ENCODE results near the gene HEXIM1. TPM values are rescaled to one million over a fixed set of nuclear protein-coding genes. Genes with fewer than 3 reads are reported as not detected.
A peak's percentile ranks its signal among the peaks of the same experiment; 100 is the strongest.

The HEXIM1 gene
- total RNA-seq, 1 donor from 2014 or later, result 47.3 TPM

DNA sequence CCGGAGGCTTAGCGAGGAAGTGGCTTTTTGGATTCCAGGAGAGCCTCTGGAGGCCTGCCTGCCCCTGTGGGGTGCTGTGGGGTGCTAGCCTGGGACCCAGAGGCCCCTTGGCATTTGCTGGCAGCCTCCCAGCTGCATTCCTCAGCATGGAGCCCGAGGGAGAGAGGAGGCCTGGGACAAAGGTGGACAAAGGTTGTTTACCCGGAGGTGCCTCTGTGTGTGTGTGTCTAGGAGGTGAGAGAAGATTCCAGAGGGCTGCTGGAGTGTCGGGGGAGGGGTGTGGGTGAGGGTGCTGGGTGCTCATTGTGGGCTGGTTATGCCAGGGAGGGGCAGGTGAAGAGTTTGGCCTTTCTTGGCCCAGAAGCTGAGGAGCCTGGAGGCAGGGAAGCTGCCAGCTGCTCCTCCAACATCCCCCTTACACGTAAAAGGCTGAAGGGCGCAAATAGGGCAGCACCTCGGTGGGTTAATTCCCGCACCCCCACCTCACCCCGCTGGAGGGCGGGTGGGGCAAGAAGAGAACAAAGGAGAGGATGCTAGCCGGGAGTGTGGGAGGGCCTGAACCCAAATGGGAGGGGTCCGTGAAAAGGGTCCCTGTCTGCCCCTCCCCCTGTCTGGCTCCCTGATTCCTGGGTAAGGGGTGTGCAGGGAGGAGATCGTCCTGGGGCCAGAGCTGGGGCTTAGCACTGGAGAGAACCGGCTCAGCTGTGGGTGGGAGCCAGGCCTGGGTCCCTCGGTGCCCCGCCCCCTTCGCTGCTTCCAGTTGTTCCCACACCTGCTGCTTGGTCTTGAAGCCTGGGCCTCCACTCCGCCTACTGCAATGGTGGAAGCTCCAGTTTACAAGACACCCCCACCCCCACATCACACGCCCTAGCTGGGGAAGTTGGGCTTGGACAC, 23.3 kb downstream of the HEXIM1 start:
- H3K27me3 Mint-ChIP-seq, result no peaks in the 10 kb centered on the region
- intact Hi-C loops (cut with micrococcal nuclease), result loop anchor here (1.0 to 2.0 kb wide), 2 partner anchors 23 to 37 kb away; partner anchors contain the start of genes ACBD4 and HEXIM1
- H3K27ac Mint-ChIP-seq, result peak overlapping the region; percentile 84
- H3K9me3 Mint-ChIP-seq, result no peaks in the 10 kb centered on the region
- peaks cover 19% of the 10 kb centered on the region for H3K4me1 Mint-ChIP-seq
- no peak for DNase-seq
- H3K4me3 Mint-ChIP-seq, result peak overlapping the region; percentile 39
- H3K36me3 Mint-ChIP-seq (ENCODE audit: low read depth), result no peaks in the 10 kb centered on the region

DNA sequence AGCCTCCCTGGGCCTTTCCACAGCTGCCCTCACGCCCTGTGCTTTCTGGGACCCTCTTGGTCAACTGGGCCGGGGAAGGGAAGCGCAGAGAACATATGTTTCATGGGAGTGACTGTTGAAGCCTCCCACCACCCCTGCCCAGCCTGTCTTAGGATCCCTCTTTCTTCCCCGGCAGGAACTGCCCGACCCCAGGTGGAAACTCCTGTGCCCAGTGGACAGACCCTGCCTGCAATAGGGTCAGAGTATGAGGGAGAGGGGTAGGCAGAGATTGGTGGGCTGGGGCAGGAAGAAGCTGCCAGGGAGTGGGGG, 23.9 kb downstream of the HEXIM1 start:
- no peaks in the 10 kb centered on the region for H3K36me3 Mint-ChIP-seq (ENCODE audit: low read depth)
- H3K4me3 Mint-ChIP-seq, result peak overlapping the region; percentile 39
- no peak for DNase-seq
- no peaks in the 10 kb centered on the region for H3K9me3 Mint-ChIP-seq
- peak overlapping the region; percentile 84 for H3K27ac Mint-ChIP-seq
- H3K4me1 Mint-ChIP-seq, result peaks cover 19% of the 10 kb centered on the region
- intact Hi-C loops (cut with micrococcal nuclease), result loop anchor here (1.0 to 2.0 kb wide), 2 partner anchors 24 to 37 kb away; partner anchors contain the start of genes ACBD4 and HEXIM1
- H3K27me3 Mint-ChIP-seq, result no peaks in the 10 kb centered on the region

DNA sequence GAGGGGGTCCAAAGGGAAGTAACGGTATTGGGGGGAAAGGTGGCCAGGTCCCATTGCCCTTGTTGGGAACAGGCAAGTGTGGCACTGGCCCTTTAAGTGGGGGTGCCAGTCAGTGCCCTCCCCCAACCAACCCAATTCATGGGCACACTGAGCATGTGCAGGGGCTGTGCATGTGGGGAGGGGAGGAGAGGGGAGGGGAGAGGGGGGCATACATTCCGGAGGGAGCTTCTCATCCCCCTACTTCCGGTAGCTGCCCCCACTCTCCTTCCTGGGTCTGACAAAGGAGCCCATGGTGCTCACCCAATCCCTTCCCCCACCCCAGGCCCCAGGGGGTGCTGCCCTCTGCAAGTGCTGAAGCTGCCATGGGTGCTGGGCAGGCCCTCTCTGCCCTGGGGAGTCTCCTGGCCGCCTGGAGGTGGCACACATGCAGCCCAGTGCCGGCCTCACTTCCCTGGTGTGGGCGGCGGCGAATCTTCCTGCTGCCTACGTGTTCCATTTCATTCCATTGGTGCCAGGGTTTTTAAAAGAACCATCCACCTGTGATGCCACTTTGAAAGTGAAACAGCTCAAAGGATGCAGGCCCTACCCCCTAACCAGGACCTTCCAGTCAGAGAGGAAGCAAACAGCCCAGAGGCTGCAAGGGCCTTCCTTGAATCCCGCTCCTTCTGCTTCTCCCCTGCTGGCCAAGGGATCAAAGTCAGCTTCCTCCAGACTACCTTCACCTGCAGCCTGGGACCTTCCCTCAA, 24.4 kb downstream of the HEXIM1 start:
- intact Hi-C loops (cut with micrococcal nuclease), result loop anchor here (1.0 to 2.0 kb wide), 2 partner anchors 24 to 38 kb away; partner anchors contain the start of genes ACBD4 and HEXIM1
- Mint-ChIP-seq H3K4me3 (peak overlapping the region; percentile 84), H3K36me3 (ENCODE audit: low read depth) (no peaks in the 10 kb centered on the region), H3K4me1 (peaks cover 19% of the 10 kb centered on the region), H3K27me3 (no peaks in the 10 kb centered on the region), H3K27ac (peak overlapping the region; percentile 89), H3K9me3 (no peaks in the 10 kb centered on the region)
- peak; percentile 84 for DNase-seq

DNA sequence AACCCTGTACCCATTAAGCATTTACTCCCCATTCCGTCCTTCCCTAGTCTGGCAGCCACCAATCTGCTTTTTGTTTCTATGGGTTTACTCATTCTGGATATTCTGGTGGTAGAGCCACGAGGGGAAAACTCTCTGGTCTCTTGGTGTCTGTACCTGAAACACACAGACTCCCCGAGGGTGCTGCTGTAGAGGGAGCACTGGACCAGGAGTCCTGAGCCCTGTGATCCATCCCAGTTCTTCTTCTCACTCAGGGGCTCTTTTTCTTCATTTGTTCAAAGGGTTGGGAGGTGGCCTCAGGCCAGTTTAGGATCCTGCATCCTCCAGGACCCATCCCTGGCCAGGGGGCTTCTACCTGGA, 27.5 kb downstream of the HEXIM1 start:
- Mint-ChIP-seq H3K36me3 (ENCODE audit: low read depth) (no peaks in the 10 kb centered on the region), H3K9me3 (no peaks in the 10 kb centered on the region), H3K4me1 (peaks cover 19% of the 10 kb centered on the region), H3K27me3 (no peaks in the 10 kb centered on the region), H3K4me3 (no peak overlapping the region), H3K27ac (no peak overlapping the region)
- DNase-seq, result no peak
- intact Hi-C loops (cut with micrococcal nuclease), result no loop called here

DNA sequence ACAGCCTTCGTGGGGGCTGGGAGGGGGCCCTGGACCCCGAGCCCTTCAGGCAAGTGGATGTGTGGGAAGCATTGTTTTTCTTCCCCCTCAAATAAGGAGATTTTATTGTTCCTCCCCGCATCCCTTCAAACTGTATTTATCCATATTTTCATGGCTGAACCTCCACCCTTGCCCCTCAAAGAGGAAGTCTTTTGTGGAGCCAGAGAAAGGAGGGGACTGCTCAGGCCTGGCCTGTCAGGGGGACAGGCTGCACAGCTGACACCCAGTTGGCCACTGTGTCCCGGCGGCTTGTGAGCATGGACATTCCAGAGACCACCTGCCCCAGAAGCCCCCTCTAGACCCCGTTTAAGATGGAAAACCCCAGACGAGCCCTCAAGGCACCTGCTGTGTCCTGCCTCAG, 29.3 kb downstream of the HEXIM1 start:
- no peaks in the 10 kb centered on the region for H3K36me3 Mint-ChIP-seq (ENCODE audit: low read depth)
- H3K27me3 Mint-ChIP-seq, result peaks cover 2% of the 10 kb centered on the region
- intact Hi-C loops (cut with micrococcal nuclease), result no loop called here
- no peak overlapping the region for H3K4me3 Mint-ChIP-seq
- peaks cover 7% of the 10 kb centered on the region for H3K4me1 Mint-ChIP-seq
- no peak for DNase-seq
- H3K27ac Mint-ChIP-seq, result no peak overlapping the region
- no peaks in the 10 kb centered on the region for H3K9me3 Mint-ChIP-seq

DNA sequence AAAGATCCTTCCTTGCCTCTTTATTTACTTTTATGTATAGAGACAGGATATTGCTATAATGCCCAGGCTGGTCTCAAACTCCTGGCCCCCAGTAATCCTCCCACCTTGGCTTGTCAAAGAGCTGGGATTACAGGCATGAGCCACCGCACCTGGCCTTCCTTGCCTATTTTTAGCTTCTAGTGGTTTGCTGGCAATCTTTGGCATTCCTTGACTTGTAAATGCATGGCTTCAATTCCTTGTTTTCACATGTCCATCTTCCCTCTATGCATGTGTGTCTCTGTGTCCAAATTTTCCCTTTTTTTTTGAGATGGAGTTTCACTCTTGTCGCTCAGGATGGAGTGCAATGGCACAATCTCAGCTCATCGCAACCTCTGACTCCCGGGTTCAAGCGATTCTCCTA, 35.9 kb downstream of the HEXIM1 start:
- no peak for DNase-seq
- H3K4me3 Mint-ChIP-seq, result no peak overlapping the region
- H3K27me3 Mint-ChIP-seq, result peaks cover 2% of the 10 kb centered on the region
- H3K36me3 Mint-ChIP-seq (ENCODE audit: low read depth), result no peaks in the 10 kb centered on the region
- no peaks in the 10 kb centered on the region for H3K4me1 Mint-ChIP-seq
- intact Hi-C loops (cut with micrococcal nuclease), result no loop called here
- H3K9me3 Mint-ChIP-seq, result no peaks in the 10 kb centered on the region
- no peak overlapping the region for H3K27ac Mint-ChIP-seq

DNA sequence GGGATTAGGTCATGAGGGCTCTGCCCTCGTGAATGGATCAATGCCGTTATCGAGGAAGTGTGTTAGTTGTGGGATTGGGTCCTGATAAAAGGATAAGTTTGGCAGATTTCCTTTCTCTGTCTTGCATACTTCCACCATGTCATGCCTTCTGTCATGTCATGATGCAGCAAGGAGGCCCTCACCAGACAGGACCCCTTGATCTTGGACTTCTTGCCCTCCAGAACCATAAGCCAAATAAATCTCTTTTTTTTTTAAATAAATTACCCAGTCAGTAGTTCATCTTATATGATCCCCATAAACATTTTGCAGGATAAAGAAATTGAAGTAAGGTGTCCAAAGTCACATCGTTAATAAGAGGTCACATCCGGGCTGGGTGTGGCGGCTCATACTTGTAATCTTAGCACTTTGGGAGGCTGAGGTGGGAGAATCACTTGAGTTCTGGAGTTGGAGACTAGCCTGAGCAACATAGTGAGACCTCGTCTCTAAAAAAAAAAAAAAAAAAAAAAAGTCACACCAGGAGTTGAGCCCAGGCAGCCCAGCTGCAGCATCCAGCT, 38.6 kb downstream of the HEXIM1 start:
- Mint-ChIP-seq H3K36me3 (ENCODE audit: low read depth) (no peaks in the 10 kb centered on the region), H3K27me3 (no peaks in the 10 kb centered on the region), H3K9me3 (no peaks in the 10 kb centered on the region), H3K27ac (no peak overlapping the region), H3K4me3 (no peak overlapping the region), H3K4me1 (no peaks in the 10 kb centered on the region)
- intact Hi-C loops (cut with micrococcal nuclease), result no loop called here
- DNase-seq, result no peak

DNA sequence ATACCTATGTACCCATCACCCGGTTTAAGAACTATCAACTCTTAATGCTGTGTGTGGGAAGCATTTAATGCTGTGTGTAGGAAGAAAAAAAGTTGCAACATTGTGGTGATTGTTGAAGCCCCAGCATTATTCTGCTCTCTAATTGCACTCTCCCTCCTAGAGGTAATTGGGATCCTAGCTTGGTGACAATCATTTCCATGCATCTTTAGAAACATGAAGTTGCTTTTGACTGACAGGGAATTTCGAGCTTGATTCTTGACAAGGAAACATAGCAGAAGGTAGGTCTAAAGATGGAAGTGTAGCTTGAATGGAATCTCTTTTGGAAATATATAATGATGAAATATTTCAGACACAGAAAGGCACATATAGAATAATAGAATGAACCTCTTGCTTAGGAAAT, 40.7 kb downstream of the HEXIM1 start:
- intact Hi-C loops (cut with micrococcal nuclease), result no loop called here
- H3K4me1 Mint-ChIP-seq, result no peaks in the 10 kb centered on the region
- no peaks in the 10 kb centered on the region for H3K27me3 Mint-ChIP-seq
- no peaks in the 10 kb centered on the region for H3K36me3 Mint-ChIP-seq (ENCODE audit: low read depth)
- no peak for DNase-seq
- H3K9me3 Mint-ChIP-seq, result no peaks in the 10 kb centered on the region
- H3K4me3 Mint-ChIP-seq, result no peak overlapping the region
- H3K27ac Mint-ChIP-seq, result no peak overlapping the region

DNA sequence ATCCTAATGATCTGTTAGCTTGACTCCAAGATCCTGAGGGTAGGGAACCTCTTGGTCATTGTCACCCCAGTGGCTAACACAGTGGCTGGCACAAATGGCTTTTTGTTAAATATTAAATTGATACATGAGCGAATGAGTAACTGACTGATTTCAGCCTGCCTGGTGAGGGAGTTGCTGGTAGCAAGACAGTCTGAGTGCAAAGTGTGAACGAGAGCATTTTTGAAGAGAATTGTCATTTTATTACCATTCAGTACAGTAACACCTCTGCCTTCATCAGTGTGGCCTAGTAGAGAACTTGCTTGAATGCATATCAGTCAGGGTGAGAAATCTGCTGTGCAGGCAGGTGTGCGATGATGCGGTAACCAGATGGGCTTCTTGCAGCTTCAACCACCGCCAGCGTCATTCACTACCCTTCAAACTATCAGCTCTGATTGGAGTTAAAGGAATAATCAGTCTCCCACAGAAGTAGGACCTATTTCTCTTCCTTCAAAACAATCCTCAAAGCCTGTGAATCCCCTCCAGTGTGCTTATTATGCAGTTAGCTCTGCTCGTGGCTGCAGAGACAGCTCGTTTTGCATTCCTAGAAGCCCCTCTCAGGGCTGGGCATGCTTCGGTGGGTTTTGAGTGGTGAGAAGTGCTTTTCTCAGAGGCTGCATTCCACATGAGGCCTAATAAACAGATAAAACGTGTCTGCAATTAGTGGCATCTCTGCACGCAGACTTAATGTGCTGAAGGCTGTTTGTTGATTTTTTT, 42.4 kb downstream of the HEXIM1 start:
- H3K27me3 Mint-ChIP-seq, result no peaks in the 10 kb centered on the region
- intact Hi-C loops (cut with micrococcal nuclease), result no loop called here
- DNase-seq, result no peak
- H3K27ac Mint-ChIP-seq, result no peak overlapping the region
- no peaks in the 10 kb centered on the region for H3K9me3 Mint-ChIP-seq
- H3K36me3 Mint-ChIP-seq (ENCODE audit: low read depth), result no peaks in the 10 kb centered on the region
- H3K4me1 Mint-ChIP-seq, result no peaks in the 10 kb centered on the region
- no peak overlapping the region for H3K4me3 Mint-ChIP-seq

DNA sequence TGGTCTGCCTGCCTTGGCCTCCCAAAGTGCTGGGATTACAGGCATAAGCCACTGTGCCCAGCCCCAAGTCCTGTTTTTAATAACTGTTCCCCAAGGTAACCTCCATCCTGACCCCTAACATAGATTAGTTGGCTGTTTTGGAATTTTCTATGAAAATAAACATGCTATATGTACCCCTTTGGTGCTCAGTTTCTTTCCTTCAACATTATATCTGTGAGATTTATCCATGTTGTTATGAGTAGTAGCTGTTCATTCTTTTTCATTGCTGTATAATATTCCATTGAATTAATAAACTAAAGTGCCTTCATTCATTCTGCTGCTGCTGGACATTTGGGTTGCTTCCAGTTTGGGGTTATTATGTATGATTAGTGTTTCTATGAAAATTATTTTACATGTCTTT, 47.1 kb downstream of the HEXIM1 start:
- Mint-ChIP-seq H3K27me3 (no peaks in the 10 kb centered on the region), H3K4me3 (no peak overlapping the region), H3K27ac (no peak overlapping the region), H3K4me1 (peaks cover 3% of the 10 kb centered on the region), H3K9me3 (no peaks in the 10 kb centered on the region), H3K36me3 (ENCODE audit: low read depth) (no peaks in the 10 kb centered on the region)
- intact Hi-C loops (cut with micrococcal nuclease), result loop anchor here (5.0 kb wide), 1 partner anchor 43 kb away; no protein-coding TSS in a partner anchor
- DNase-seq, result no peak

DNA sequence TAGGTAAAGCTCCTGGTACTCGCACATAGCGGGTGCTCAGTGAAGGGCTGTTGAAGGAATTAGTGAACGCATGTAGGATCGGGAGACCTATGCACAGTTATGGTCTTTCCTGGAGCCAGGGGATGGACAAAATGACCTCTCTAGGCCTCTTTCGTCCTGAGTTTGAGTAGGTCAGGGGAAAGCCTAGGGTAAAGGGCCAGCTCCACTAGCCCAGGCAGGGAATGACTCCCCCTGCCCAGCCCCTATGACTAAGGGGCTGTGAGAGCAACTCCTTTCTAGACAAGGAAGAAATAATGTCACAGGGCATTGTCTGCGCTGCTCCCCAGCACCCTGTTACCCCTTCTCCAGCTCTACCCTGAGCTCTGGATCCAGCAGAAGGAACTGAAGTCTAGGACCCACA, 48.8 kb downstream of the HEXIM1 start:
- peaks cover 3% of the 10 kb centered on the region for H3K4me1 Mint-ChIP-seq
- intact Hi-C loops (cut with micrococcal nuclease), result loop anchor here (1.0 to 5.0 kb wide), 2 partner anchors 45 to 62 kb away; partner anchors contain the start of gene ACBD4
- no peaks in the 10 kb centered on the region for H3K36me3 Mint-ChIP-seq (ENCODE audit: low read depth)
- no peaks in the 10 kb centered on the region for H3K27me3 Mint-ChIP-seq
- no peak overlapping the region for H3K4me3 Mint-ChIP-seq
- no peaks in the 10 kb centered on the region for H3K9me3 Mint-ChIP-seq
- no peak overlapping the region for H3K27ac Mint-ChIP-seq
- DNase-seq, result no peak

DNA sequence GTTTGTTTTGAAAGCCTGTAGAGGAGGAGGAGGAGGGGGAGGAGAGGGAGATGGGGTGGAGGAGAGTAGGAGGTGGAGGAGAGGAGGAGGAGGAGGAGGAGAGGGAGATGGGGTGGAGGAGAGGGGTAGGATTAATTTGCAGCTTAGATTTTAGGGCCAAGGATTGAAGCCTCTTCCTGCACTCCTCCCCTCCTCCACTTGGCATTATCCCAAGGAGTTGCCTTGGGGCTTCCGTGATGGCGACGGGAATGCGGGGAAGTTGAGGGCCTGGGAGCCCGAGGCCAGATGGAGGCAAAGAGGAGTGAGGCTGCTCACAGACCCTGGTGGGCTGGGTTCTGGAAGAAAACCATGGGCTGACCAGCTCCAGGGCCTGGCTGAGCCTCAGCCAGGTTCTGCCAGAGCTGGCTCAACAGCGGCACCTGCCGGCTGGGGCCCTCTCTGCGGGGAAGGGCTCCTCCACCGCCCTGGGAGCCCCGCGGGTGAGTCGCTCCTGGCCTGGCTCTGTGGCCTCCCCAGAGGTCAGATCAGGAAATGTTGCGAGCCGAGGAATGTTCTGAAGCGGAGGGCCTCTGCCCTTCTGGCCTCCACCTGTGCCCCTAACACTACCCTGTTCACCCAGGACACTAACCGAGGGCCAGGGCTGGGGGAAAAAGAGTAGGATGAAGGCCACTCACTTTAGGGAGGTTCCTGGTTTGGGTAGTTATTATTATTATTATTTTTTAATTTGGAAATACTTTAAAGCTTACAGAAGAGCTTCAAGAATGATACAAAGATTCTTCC, 49.5 kb downstream of the HEXIM1 start:
- Mint-ChIP-seq H3K9me3 (no peaks in the 10 kb centered on the region), H3K36me3 (ENCODE audit: low read depth) (no peaks in the 10 kb centered on the region), H3K27ac (no peak overlapping the region), H3K4me1 (peaks cover 3% of the 10 kb centered on the region), H3K27me3 (no peaks in the 10 kb centered on the region), H3K4me3 (no peak overlapping the region)
- DNase-seq, result peak; percentile 97
- intact Hi-C loops (cut with micrococcal nuclease), result loop anchor here (1.0 to 5.0 kb wide), 2 partner anchors 45 to 62 kb away; partner anchors contain the start of gene ACBD4

DNA sequence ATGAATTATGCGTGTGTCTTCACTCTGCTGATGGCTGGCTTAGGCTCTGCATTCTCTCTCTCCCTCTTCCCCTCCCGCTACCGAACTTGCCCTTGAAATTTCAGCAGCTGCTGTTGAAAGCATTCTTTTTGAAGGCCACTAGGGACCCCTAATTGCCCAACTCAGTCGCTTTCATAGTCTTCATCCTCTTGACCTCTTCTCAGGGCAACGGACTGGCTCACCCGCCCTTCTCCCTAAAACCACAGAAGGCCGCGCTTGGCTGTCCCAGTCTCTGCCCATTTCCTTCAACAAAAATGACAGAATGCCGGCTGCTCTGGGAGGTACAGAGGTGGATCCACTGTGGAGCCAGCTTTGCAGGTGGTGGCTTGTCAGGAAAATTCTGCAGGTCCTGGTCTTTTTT, 52.4 kb downstream of the HEXIM1 start:
- peaks cover 3% of the 10 kb centered on the region for H3K4me1 Mint-ChIP-seq
- H3K9me3 Mint-ChIP-seq, result no peaks in the 10 kb centered on the region
- H3K36me3 Mint-ChIP-seq (ENCODE audit: low read depth), result peaks cover 3% of the 10 kb centered on the region
- no peaks in the 10 kb centered on the region for H3K27me3 Mint-ChIP-seq
- intact Hi-C loops (cut with micrococcal nuclease), result no loop called here
- no peak overlapping the region for H3K4me3 Mint-ChIP-seq
- DNase-seq, result no peak
- H3K27ac Mint-ChIP-seq, result no peak overlapping the region
